GM23338 (cell line): ENCODE measurements around the gene SARNP. TPM values are rescaled to one million over a fixed set of nuclear protein-coding genes. Genes with fewer than 3 reads are reported as not detected.

Experiments
- ATAC-seq: fragments of 200-7000 bp; cut with Tn5 transposase; 3 replicates; pipeline ENCODE4 v1.9.1; 2020
- DNase-seq: peaks from one replicate; pipeline ENCODE4 v3.0.0-alpha.2; 2015; ENCODE audit warnings: low spot score
- H2AFZ ChIP-seq: fragments of 200-600 bp; sonication (generic); 2 replicates; pipeline ENCODE4 v1.8.0; 2016; ENCODE audit warnings: antibody characterized with exemption, mild to moderate bottlenecking, moderate library complexity
- H3F3A ChIP-seq: fragments of 200-600 bp; sonication (generic); replicated peaks from 2 replicates; pipeline ENCODE4 v1.8.0; 2017; ENCODE audit warnings: antibody characterized with exemption, mixed run types, low read depth
- H3K27ac ChIP-seq: fragments of 200-600 bp; sonication (generic); 2 replicates; pipeline ENCODE4 v1.6.1; 2016; ENCODE audit warnings: low read depth
- H3K27me3 ChIP-seq: fragments of 200-600 bp; sonication (generic); 2 replicates; pipeline ENCODE4 v1.8.0; 2016; ENCODE audit warnings: mild to moderate bottlenecking, mixed run types, moderate library complexity; ENCODE audit not compliant: insufficient read depth
- H3K36me3 ChIP-seq: fragments of 200-600 bp; sonication (generic); 2 replicates; pipeline ENCODE4 v1.8.0; 2016; ENCODE audit warnings: mild to moderate bottlenecking; ENCODE audit not compliant: insufficient read depth
- H3K4me1 ChIP-seq: fragments of 200-600 bp; sonication (generic); 2 replicates; pipeline ENCODE4 v1.8.0; 2016; ENCODE audit warnings: mild to moderate bottlenecking, moderate library complexity; ENCODE audit not compliant: insufficient read depth
- H3K4me2 ChIP-seq: fragments of 200-600 bp; sonication (generic); 2 replicates; pipeline ENCODE4 v1.7.1; 2017; ENCODE audit warnings: mixed run types
- H3K4me3 ChIP-seq: fragments of 200-600 bp; sonication (generic); 2 replicates; pipeline ENCODE4 v1.6.1; 2016; ENCODE audit warnings: mixed run types
- H3K79me2 ChIP-seq: fragments of 200-600 bp; sonication (generic); replicated peaks from 2 replicates; pipeline ENCODE4 v1.8.0; 2017; ENCODE audit warnings: mild to moderate bottlenecking; ENCODE audit not compliant: insufficient read depth
- H3K9me2 ChIP-seq: fragments of 200-600 bp; sonication (generic); 2 replicates; pipeline ENCODE4 v1.8.0; 2017; ENCODE audit not compliant: insufficient read depth
- H4K20me1 ChIP-seq: fragments of 200-600 bp; sonication (generic); replicated peaks from 2 replicates; pipeline ENCODE4 v1.8.0; 2017; ENCODE audit warnings: mild to moderate bottlenecking; ENCODE audit not compliant: insufficient read depth
- H3K27ac Mint-ChIP-seq: 2 replicates; pipeline ENCODE4 v1.8.0; 2020; ENCODE audit warnings: inconsistent platforms, mild to moderate bottlenecking, moderate library complexity, mixed read lengths
- H3K27me3 Mint-ChIP-seq: 3 replicates; pipeline ENCODE4 v1.8.0; 2022; ENCODE audit warnings: low read depth, mild to moderate bottlenecking, moderate library complexity, mixed read lengths, inconsistent platforms; ENCODE audit not compliant: insufficient read depth, poor library complexity
- H3K36me3 Mint-ChIP-seq: 3 replicates; pipeline ENCODE4 v1.8.0; 2021; ENCODE audit warnings: low read depth, mild to moderate bottlenecking, inconsistent platforms, moderate library complexity, mixed read lengths
- H3K4me1 Mint-ChIP-seq: 3 replicates; pipeline ENCODE4 v1.8.0; 2020; ENCODE audit warnings: mild to moderate bottlenecking, inconsistent platforms, mixed read lengths
- H3K4me3 Mint-ChIP-seq: 3 replicates; pipeline ENCODE4 v1.8.0; 2021; ENCODE audit warnings: moderate library complexity, mild to moderate bottlenecking, inconsistent platforms, mixed read lengths
- H3K9me3 Mint-ChIP-seq: 3 replicates; pipeline ENCODE4 v1.8.0; 2020; ENCODE audit warnings: moderate library complexity, mild to moderate bottlenecking, inconsistent platforms, mixed read lengths
- CREB1 ChIP-seq: fragments of 250-450 bp; sonication (Bioruptor Pico); IDR thresholded peaks from 2 replicates; pipeline ENCODE4 v1.5.0; 2020; ENCODE audit warnings: low read depth, mild to moderate bottlenecking, moderate library complexity
- CTCF ChIP-seq, 2 experiments: fragments of 200-600 bp in 1 of 2; sonication (generic) in 1 of 2; conservative IDR thresholded peaks; 2 replicates each; pipeline versions ENCODE4 v1.5.1 to v1.6.1; 2016 to 2017; ENCODE audit warnings: antibody characterized with exemption in 2 of 2, low read depth in 2 of 2, mild to moderate bottlenecking in 2 of 2, moderate library complexity in 1 of 2
- EZH2phosphoT487 ChIP-seq: fragments of 200-600 bp; sonication (generic); IDR thresholded peaks from one replicate; pipeline ENCODE4 v1.8.1; 2018; ENCODE audit warnings: antibody characterized with exemption; ENCODE audit not compliant: unreplicated experiment
- NANOG ChIP-seq: IDR thresholded peaks from 2 replicates; pipeline ENCODE4 v1.6.1; 2016; ENCODE audit warnings: antibody characterized with exemption, borderline replicate concordance
- POLR2AphosphoS5 ChIP-seq: IDR thresholded peaks from 2 replicates; pipeline ENCODE4 v1.6.1; 2016; ENCODE audit warnings: antibody characterized with exemption, low read depth
- STAT1 ChIP-seq: IDR thresholded peaks from one replicate; pipeline ENCODE4 v1.6.1; 2016; ENCODE audit warnings: antibody characterized with exemption; ENCODE audit not compliant: unreplicated experiment
- ZNF114 ChIP-seq: fragments of 250-450 bp; sonication (Bioruptor Pico); IDR thresholded peaks from 2 replicates; pipeline ENCODE4 v1.5.0; 2020; ENCODE audit warnings: mild to moderate bottlenecking, moderate library complexity
- ZNF331 ChIP-seq: fragments of 250-450 bp; sonication (Bioruptor Pico); IDR thresholded peaks from 2 replicates; pipeline ENCODE4 v1.5.0; 2020; ENCODE audit warnings: low read depth, mild to moderate bottlenecking, moderate library complexity
- polyA plus RNA-seq: library from polyadenylated mRNA; unstranded; fragments of >200 nt; fragmentation: Nextera tagmentation; extraction: Ambion mirVana; gene quantifications from 2 replicates; pipeline ENCODE4 v1.2.1, GENCODE V29; 2016
- total RNA-seq: library from RNA; depleted of rRNA; stranded (reverse); fragments of >200 nt; shearing (Covaris generic); gene quantifications from 2 replicates; pipeline ENCODE4 v1.2.3, GENCODE V29; 2014
- TF ChIP-seq, protein P1 (sequence below): fragments of 250-450 bp; sonication (Bioruptor Pico); IDR thresholded peaks from 2 replicates; pipeline ENCODE4 v1.5.0; 2020; ENCODE audit warnings: mild to moderate bottlenecking, moderate library complexity

The SARNP gene
- total and polyA plus RNA-seq, 2 experiments from 2014 or later, result 96.0 to 313 TPM

DNA sequence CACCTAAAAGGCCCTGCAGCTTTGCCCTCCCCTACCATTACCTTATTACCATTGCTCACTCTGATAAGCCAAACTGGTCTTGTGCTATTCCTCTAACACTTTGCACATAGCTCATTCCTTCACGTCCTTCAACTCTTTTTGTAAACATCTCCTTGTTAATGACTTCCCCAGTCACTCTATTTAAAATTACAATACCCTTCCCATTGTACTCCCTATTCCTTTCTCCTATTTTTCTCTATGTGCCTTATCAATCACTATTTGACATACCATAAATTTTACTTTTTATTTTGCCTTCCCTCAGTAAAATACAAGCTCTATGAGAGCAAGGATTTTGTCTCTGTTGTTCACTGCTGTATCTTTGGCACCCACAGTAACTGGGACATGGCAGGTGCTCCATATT, 5.4 kb downstream of the SARNP start (continued):
- TF ChIP-seq, protein P1, sequence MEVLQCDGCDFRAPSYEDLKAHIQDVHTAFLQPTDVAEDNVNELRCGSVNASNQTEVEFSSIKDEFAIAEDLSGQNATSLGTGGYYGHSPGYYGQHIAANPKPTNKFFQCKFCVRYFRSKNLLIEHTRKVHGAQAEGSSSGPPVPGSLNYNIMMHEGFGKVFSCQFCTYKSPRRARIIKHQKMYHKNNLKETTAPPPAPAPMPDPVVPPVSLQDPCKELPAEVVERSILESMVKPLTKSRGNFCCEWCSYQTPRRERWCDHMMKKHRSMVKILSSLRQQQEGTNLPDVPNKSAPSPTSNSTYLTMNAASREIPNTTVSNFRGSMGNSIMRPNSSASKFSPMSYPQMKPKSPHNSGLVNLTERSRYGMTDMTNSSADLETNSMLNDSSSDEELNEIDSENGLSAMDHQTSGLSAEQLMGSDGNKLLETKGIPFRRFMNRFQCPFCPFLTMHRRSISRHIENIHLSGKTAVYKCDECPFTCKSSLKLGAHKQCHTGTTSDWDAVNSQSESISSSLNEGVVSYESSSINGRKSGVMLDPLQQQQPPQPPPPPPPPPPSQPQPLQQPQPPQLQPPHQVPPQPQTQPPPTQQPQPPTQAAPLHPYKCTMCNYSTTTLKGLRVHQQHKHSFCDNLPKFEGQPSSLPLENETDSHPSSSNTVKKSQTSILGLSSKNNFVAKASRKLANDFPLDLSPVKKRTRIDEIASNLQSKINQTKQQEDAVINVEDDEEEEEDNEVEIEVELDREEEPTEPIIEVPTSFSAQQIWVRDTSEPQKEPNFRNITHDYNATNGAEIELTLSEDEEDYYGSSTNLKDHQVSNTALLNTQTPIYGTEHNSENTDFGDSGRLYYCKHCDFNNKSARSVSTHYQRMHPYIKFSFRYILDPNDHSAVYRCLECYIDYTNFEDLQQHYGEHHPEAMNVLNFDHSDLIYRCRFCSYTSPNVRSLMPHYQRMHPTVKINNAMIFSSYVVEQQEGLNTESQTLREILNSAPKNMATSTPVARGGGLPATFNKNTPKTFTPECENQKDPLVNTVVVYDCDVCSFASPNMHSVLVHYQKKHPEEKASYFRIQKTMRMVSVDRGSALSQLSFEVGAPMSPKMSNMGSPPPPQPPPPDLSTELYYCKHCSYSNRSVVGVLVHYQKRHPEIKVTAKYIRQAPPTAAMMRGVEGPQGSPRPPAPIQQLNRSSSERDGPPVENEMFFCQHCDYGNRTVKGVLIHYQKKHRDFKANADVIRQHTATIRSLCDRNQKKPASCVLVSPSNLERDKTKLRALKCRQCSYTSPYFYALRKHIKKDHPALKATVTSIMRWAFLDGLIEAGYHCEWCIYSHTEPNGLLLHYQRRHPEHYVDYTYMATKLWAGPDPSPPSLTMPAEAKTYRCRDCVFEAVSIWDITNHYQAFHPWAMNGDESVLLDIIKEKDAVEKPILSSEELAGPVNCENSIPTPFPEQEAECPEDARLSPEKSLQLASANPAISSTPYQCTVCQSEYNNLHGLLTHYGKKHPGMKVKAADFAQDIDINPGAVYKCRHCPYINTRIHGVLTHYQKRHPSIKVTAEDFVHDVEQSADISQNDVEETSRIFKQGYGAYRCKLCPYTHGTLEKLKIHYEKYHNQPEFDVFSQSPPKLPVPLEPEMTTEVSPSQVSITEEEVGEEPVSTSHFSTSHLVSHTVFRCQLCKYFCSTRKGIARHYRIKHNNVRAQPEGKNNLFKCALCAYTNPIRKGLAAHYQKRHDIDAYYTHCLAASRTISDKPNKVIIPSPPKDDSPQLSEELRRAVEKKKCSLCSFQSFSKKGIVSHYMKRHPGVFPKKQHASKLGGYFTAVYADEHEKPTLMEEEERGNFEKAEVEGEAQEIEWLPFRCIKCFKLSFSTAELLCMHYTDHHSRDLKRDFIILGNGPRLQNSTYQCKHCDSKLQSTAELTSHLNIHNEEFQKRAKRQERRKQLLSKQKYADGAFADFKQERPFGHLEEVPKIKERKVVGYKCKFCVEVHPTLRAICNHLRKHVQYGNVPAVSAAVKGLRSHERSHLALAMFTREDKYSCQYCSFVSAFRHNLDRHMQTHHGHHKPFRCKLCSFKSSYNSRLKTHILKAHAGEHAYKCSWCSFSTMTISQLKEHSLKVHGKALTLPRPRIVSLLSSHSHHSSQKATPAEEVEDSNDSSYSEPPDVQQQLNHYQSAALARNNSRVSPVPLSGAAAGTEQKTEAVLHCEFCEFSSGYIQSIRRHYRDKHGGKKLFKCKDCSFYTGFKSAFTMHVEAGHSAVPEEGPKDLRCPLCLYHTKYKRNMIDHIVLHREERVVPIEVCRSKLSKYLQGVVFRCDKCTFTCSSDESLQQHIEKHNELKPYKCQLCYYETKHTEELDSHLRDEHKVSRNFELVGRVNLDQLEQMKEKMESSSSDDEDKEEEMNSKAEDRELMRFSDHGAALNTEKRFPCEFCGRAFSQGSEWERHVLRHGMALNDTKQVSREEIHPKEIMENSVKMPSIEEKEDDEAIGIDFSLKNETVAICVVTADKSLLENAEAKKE (CRISPR knock-in tag), result no peak

DNA sequence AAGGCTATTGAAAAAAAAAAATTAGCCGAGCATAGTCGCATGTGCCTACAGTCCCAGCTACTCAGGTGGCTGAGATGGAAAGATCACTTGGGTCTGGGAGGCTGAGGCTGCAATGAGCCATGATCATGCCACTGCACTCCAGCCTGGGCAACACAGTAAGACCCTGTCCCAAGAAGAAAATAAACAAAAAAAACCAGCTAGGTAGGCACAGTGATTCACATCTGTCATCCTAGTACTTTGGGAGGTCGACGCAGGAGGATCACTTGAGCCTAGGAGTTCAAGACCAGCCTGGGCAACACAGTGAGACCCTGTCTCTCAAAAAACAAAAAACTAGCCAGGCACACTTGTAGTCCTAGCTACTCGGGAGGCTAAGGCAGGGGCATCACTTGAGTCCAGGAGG, 8.2 kb downstream of the SARNP start:
- Histone ChIP-seq H3K79me2 (peaks cover 100% of the 10 kb centered on the region), H3K4me2 (no peak overlapping the region), H3F3A (peaks cover 3% of the 10 kb centered on the region; the same call in 1 of the 2 replicates), H4K20me1 (peaks cover 66% of the 10 kb centered on the region), H3K27me3 (no peaks in the 10 kb centered on the region), H2AFZ (no peak overlapping the region), H3K36me3 (peaks cover 9% of the 10 kb centered on the region; the same call in 1 of the 2 replicates), H3K9me2 (no peaks in the 10 kb centered on the region), H3K27ac (no peak overlapping the region), H3K4me3 (no peak overlapping the region), H3K4me1 (peaks cover 21% of the 10 kb centered on the region)
- DNase-seq, result no peak
- Mint-ChIP-seq H3K9me3 (no peaks in the 10 kb centered on the region), H3K27ac (no peak overlapping the region), H3K36me3 (peaks cover 33% of the 10 kb centered on the region), H3K4me1 (peaks cover 24% of the 10 kb centered on the region), H3K27me3 (peaks cover 2% of the 10 kb centered on the region), H3K4me3 (no peak overlapping the region)
- no peak for ATAC-seq
- TF ChIP-seq EZH2phosphoT487 (no peak), CREB1 (no peak), NANOG (no peak), CTCF (conservative IDR thresholded peaks at IDR 0.05; ENCODE audit: low read depth in 2 of 2) (no peak), STAT1 (no peak), ZNF331 (CRISPR knock-in tag) (no peak), ZNF114 (no peak), POLR2AphosphoS5 (no peak)
- TF ChIP-seq, protein P1 (CRISPR knock-in tag), result no peak
